Activated T-cell treated with anti-CD3 and anti-CD28 coated beads for 1 hour (primary cell): ENCODE data around the gene ENDOD1.
"Not testable (repeated sequence)": the region's sequence is repeated elsewhere in the genome, so short reads cannot be mapped to it uniquely, and the experiment has no call there.

Source experiments
- DNase-seq: peaks from one replicate; pipeline ENCODE4 v3.0.0-alpha.2; 2020; ENCODE audit warnings: low read depth

Gene ENDOD1

DNA sequence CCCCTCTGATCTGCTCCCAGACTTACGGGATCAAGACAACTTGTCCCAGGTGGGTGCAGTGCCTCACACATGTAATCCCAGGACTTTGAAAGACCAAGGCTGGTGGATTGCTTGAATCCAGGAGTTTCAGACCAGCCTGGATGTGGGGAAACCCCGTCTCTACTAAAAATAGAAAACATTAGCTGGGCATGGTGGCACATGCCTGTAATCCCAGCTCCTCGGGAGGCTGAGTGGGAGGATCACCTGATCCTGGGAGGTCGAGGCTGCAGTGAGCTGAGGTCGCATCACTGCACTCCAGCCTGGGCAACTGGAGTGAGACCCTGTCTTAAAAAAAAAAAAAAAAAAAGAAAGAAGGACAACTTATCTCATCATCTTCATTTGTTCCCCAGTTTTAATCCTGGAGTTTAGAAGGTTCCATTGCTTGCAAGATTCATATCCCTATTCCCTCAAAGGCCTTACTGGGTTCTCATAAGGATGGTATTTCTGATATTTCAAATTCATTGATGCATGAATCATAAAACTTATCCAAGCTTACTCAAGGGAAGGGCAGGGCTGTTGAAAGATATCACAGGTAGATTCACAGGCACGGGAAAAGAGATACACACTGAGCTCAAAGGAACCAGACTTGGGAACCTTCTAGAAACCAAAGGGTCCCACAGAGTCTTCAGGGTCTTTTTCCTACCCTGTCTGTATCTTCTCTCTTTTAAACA, 14.6 kb downstream of the ENDOD1 start:
- no peak for DNase-seq

DNA sequence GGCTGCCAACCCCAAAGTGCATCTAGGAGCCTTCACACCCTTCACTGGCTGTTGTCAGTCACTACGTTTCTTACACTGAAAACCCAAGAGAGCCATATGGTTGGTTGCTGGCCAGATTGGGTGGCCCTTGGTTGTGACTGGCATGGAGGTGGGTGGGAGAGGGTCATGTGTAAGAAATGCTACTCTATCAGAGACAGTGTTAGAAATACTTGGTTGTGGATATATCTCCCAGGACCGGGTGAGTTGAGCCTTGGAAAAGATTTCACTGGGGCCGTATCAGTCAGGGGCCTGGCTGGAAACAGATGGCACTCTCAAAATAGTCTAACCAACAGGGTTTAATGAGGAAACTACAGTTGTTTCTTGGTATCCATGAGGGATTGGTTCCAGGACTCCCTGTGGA, 15.2 kb downstream of the ENDOD1 start:
- DNase-seq: no peak

DNA sequence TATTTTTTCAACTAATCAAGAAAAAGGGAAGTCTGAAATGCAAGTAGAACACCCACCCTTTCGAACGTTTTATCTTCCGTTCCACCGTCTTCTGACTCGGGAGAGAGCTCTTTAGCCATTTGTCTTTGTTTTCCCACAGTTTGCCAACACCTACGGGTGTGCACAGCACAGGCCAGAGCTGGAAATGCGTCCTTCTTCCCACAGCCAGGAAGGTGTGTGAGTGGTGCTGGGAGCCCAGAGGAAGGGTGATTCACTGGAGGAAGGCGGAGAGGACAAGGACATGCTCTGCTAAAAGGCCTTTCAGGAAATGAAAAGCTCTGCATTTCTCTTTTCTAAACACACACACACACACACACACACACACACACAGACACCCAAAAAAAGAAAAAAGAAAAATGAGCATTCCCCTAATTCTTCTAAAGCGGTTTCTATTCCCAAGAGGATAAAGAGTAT, 18.5 kb downstream of the ENDOD1 start:
- DNase-seq: no peak

DNA sequence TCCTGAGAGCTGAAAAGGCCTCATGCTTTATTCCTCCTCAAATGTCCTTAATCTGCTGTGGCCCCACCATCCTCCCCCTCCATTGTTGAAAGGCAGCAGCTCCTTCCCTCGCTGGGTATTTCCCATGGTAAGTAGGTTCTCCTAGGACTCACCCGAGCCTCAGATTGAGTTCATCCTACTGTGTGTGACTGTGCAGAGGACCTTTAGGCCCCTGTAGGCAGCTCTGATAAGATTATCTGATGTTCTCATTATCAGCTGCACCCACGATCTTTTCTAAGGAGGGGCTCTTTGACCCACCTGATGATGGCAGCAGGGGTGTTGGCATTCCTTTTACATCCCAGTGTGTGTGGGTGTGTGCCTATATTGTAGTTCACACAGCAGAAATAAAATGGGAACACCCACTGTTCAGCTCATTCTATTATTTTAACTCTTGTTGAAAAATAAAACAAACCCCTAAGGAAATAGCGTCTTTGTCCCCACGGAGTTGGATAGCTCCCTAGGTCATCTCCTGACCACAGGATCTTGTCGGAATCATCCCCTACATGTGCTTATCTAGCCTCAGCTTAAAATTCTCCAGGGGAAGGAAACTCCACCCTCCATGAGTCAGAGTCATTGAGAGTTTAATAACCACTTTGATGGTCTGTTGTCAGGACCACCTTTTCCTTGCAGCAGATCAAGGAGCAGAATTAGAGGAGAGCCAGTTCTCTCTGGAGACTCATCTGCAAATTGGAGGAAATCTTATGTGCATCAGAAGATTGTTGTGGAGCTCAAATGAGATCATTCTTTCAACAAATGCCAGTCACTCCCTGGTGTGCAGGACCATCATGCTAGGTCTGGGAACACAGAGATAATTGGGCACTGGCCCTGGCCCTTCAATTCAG, 19.3 kb downstream of the ENDOD1 start:
- no peak for DNase-seq

DNA sequence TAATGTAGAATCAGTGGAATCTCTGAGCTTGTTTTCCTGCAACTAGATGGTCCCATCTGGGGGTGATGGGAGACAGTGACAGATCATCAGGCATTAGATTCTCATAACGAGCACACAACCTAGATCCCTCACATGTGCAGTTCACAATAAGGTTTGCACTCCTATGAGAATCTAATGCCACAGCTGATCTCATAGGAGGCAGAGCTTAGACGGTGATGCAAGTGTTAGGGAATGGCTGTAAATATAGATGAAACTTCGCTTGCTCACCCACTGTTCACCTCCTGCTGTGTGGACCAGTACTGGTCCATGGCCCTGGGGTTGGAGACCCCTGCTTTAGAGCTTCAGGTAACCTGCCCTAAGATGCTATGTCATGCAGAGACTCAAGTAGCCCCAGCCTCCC, 21.8 kb downstream of the ENDOD1 start:
- DNase-seq: not testable (repeated sequence)

DNA sequence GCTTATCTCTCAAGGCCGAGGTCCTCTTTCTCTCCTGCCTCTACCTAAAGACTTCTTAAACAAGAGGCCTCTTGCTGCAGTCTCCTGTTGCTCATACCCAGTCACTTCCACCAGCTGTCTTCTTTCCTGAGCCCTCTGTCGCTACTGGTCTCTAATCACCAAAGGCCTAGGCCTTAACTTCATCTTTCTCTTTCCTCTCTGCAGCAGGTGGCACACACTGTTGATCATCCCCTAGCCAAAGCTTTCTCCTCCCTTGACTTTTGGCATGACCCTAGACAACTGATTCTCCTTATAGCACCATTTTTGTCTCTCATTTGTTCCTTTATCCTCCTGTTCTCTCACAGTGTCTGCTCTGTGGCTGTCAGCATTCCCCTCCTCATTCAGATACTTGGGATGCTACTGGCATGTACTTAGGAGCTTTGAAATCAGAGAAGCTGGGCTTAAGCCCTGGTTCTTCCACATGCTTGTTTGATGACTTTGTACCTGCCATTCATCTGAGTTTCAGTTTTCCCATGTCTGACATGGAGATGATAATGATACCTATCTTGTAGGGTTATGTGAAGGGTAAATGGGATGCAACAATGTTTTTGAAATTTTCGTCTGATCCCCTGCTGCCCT, 22.4 kb downstream of the ENDOD1 start:
- no peak for DNase-seq

DNA sequence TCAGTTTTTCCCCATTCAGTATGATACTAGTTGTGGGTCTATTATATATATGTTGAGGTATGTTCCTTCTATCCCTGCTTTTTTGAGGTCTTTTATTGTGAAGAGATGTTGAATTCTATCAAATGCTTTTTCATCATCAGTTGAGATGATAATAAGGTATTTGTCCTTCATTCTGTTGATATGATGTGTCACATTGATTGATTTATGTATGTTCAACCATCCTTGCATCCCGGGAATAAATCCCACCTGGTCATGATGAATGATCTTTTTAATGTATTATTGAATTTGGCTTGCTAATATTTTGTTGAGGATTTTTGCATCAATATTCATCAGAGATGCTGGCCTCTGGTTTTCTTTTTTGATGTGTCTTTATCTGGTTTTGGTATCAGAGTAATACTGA, 26.0 kb downstream of the ENDOD1 start:
- DNase-seq: no peak

DNA sequence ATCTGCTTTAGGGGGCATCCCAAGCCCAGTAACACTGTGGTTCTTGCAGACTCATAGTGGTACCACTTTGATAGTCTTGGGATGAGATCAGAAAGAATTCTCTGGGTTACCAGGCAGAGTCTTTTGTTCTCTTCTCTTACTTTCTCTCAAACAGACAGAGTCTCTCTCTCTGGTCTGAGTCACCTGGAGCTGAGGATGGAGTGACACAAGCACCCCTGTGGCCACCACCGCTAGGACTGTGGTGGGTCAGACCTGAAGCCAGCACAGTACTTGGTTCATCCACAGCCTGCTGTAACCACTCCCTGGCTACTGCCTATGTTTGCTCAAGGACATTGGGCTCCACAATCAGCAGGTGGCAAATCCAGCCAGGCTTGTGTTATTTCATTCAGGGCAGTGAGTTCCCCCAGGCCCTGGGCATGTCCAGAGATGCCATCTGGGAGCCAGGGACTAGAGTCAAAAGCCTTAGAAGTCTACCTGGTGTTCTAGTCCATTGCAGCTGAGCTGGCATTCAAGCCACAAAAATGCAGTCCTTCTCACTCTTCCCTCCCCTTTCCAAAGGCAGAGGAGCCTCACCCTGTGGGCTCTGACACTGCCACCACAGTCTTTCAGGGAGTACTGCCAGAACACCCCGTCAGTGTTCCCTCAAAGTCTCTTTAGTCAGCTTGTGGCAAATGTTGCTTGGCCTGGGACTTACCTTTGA, 29.9 kb downstream of the ENDOD1 start:
- no peak for DNase-seq

DNA sequence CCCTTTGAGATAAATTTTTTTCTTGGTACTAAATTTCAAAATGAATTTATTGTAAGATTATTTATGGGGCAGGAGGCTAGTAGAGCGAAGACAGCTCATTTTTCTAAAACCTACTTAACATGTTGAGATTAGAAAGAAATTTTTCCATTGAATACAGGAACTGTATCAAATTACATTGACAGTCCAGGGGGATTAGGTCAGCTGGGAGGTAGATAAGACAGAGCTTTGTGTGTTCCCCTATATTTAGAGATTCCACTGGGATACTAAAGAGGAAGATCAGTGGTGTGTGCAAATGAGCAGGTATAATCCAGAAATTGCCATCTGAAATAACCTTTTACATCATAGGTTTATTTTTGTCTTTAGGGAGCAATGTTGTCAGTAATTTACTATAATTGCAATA, 32.1 kb downstream of the ENDOD1 start:
- no peak for DNase-seq

DNA sequence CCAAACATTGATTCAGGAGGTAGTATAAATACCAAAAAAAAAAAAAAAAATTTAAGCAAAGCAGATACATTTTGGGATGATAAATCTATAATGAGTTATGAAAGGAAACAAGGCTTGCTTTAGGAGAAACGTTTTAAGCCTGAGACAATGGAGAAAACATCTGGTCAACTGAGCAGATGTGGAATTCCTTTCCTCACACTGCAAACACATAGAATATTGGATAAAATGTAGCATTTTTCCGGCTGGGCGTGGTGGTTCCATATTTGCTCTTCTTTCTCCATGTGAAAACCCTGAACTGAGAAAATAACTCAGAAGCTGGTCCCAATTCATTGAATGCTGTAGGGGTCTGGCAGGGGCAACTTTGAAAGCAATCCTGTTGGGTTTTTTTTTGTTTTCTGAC, 33.9 kb downstream of the ENDOD1 start:
- no peak for DNase-seq

DNA sequence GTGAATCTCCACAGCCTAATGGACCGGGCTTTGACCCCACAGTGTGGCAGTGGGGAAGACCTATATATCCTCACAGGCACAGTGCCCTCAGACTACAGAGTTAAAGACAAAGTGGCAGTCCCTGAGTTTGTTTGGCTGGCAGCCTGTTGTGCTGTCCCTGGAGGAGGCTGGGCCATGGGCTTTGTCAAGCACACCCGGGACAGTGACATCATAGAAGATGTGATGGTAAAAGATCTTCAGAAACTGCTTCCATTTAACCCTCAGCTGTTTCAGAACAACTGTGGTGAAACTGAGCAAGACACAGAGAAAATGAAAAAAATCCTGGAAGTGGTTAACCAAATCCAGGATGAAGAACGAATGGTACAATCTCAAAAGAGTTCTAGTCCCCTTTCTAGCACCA, 39.0 kb downstream of the ENDOD1 start:
- no peak for DNase-seq

DNA sequence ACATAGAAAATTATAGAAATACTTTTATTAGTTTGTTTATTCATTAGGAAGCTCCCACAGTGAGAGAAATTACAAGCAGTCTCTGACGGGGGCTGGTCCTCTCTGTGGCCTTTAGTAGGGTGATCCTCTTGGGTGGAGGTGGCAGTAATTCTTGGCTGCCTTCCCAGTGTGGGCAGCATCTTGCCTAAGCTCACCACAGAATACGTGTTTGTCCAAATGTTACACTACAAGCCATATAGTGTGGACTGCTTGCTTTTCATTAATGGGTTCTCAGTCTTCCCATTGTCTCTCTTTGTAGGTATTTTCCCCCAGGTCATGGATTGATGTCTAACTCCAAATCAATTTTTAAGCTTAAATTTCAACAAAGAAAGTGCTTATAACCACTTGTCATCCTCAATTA, 43.3 kb downstream of the ENDOD1 start:
- DNase-seq: no peak

DNA sequence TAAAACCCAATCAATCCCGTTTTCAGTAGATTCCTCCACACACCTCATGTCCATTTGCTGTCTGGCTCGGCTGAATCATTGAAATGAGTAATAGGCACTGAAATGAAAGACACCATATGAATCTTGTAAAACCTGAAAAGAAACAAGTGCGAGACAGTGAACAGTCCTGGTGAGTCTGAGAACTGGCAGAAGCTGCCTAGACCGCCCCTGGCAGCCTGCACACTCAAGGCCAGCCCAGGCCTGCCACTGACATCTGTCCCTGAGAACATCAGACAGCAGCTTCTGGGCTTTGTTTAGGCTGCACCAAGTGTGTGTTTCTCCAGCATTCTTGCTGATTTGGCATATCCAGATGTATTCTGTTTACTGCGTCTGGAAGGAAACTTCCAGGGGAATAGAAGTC, 44.8 kb downstream of the ENDOD1 start:
- no peak for DNase-seq

DNA sequence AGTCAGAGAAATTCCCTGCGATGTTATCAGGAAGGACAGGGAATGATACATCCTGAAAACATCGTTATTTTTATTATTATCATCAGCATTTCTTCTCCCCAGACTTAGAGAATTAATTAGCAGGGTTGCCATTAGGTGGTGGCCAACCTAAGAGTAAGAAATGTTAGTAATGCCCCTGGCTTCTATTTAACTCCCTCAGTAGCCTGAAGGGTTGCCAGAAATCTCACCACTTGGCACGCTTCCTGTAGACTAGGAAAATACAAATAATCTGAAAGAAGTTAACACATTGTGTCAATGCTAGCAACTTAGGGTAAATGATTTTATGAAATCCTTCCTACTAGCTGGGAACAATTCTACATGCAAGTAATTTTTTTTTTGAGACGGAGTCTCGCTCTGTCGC, 45.5 kb downstream of the ENDOD1 start:
- DNase-seq: no peak

DNA sequence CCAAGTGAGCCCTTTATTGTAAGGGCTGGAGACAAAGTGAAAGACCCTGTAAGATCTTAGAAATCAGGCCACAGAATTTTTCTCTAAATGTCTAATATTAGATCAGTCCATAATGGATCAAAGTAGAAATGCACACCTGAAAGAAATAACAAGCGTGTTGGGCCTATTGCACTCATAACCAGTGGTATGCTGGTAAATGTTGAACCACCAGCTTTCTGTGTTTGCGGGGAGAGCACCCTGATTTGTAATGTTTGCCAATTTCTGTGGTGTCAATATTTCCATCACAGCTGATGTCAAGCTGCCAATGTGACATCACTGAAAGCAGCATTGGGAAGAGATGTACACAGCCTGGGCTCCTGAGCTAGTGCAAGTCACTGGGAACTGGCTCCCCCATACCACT, 46.2 kb downstream of the ENDOD1 start:
- DNase-seq: no peak

DNA sequence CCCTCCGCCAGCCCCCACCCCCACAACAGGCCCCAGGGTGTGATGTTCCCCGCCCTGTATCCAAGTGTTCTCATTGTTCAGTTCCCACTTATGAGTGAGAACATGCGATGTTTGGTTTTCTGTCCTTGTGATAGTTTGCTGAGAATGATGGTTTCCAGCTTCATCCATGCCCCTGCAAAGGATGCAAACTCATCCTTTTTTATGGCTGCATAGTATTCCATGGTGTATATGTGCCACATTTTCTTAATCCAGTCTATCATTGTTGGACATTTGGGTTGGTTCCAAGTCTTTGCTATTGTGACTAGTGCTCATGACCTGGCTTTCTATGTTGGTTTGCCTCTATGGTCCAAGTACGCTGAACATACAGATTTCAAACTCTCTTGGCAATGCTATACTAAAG, 47.1 kb downstream of the ENDOD1 start:
- not testable (repeated sequence) for DNase-seq

DNA sequence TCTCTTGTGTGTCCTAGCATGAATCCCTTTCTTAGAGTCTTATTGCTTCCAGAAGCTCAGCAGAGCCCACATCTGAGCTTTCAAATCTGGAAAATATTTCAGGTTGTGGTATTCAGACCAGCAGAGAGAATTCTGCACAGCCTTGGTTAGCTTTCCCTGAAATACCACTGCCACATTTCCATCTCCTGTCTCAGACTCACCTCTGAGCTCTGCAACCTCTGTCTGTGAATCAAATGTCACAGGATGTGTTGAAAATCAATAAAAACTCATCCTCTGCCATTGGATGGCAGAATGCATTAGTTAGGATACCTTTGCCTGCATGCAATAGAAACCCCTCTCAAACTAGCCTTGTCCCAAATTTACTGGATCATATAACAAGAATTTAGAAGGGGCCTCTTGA, 47.7 kb downstream of the ENDOD1 start:
- no peak for DNase-seq

DNA sequence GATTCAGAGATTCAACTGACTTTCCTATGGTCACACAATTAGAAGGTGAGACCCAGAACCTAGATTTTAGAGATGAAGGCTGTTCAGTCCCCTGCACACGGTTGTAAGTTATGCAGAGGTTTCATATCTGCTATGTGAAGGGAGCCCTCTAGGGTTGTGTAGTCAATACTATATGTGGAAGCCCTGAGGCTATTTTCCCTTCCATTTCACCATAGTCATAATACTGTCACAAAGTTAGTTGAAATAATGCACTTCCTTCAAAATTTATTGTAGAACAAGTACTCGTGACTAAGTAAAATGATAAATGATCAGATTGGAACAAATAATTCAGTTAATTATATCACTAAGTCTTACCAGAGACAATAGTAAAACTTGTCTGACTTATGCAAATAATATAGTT, 48.8 kb downstream of the ENDOD1 start:
- no peak for DNase-seq

DNA sequence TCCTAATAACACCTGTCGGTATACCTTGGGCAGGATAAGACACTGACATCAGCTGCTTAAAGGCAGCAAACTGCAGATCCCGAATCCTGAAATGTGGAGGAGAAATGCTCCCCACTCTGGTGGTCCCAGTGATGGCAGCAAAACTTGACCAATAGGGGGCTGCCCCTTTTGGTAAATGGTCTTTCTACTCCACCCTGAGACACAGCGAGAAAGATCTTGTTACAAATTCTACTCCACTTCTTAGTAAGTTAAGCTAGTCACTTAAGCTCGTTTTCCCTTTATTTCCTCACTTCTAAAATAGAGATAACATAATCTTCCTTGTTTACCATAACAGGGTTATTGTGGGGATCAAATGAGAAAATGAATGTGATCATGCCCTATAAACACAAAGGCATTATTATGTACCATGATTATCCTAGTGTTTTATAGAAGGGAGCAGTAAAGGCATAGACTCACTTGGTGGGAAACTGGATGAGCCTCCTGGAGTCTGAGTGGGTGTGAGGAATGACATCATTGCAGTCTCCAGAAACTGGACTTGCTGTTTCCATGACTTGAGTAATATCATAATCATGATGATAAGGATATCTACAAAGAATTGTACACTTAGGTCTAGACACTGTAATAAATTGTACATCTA, 50.9 kb downstream of the ENDOD1 start:
- DNase-seq: no peak

DNA sequence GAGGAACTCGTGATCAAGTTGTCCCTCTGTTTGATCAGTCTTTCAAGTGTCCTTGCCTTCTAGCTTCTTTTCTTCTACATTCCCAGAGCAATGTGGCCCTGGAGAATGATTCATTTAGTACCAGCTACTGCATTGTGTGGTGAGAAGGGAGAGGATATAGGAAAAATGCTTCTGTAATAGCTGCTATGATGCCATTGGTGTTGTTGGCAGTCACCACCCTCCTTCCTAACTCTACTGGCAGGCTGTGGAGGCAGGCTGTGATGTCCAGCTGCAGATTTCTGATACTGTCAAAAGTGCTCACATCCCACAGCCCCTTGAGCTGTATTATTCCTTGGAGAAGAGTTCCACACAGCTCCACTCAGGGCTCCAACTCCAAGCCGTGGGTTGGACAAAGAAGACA, 52.8 kb downstream of the ENDOD1 start:
- no peak for DNase-seq

DNA sequence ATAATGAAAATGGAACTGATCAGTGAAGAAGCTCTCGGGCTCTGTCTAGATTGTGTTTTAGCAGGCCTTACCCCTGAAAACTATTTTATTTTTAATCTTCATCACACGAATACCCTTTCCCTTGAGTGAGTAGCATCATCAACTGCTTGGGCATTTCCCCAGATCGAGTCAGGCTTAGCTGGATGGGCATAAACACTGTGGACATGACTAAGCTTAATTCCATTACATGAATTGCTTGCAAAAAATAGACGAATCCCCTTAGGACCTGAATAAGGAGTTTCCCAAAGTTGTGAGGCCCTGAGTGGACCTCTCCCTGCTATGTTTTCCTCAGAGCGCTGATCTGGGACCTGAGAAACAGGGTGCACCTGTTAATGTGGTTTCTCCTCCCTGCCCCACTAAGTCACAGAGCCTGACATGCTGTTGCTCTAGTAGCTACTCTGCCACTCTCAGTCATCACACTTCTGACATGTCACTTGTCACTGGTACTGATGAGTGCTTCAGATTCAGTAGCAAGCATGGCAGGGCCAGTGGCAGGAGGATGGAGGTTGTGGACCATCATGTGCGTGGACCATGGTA, 53.5 kb downstream of the ENDOD1 start:
- no peak for DNase-seq
